ENCODE measurements around the gene MAPK10. TPM values are rescaled to one million over a fixed set of nuclear protein-coding genes. Genes with fewer than 3 reads are reported as not detected.

Gene MAPK10
- total RNA-seq, 1 experiment from 2014 or later: 3.6 TPM

- Mint-ChIP-seq H3K4me1 (ENCODE audit: low read depth, unreplicated experiment) (no peaks in the 10 kb centered on the region), H3K9me3 (ENCODE audit: low read depth, unreplicated experiment) (peaks cover 3% of the 10 kb centered on the region), H3K36me3 (ENCODE audit: insufficient read depth, unreplicated experiment) (no peaks in the 10 kb centered on the region), H3K27ac (ENCODE audit: unreplicated experiment) (no peak overlapping the region), H3K27me3 (ENCODE audit: unreplicated experiment) (no peaks in the 10 kb centered on the region), H3K4me3 (ENCODE audit: low read depth, unreplicated experiment) (no peak overlapping the region)
- no TSS peak for BruUV-seq (replicated peaks)
- intact Hi-C loops (cut with micrococcal nuclease; ENCODE audit: unreplicated experiment): no loop called here
- no peak for TF ChIP-seq CTCF (IDR thresholded peaks at IDR 0.05; ENCODE audit: unreplicated experiment)
- DNase-seq: no peak
- CTCF ChIA-PET: no interaction called here
Observed at GRCh38 chr4:86376850-86377249, 17.0 kb upstream of the MAPK10 start.

- CTCF ChIA-PET: no interaction called here
- Mint-ChIP-seq H3K4me1 (ENCODE audit: low read depth, unreplicated experiment) (no peaks in the 10 kb centered on the region), H3K9me3 (ENCODE audit: low read depth, unreplicated experiment) (peaks cover 3% of the 10 kb centered on the region), H3K27ac (ENCODE audit: unreplicated experiment) (no peak overlapping the region), H3K4me3 (ENCODE audit: low read depth, unreplicated experiment) (no peak overlapping the region), H3K36me3 (ENCODE audit: insufficient read depth, unreplicated experiment) (no peaks in the 10 kb centered on the region), H3K27me3 (ENCODE audit: unreplicated experiment) (no peaks in the 10 kb centered on the region)
- DNase-seq: no peak
- intact Hi-C loops (cut with micrococcal nuclease; ENCODE audit: unreplicated experiment): no loop called here
- no TSS peak for BruUV-seq (replicated peaks)
- TF ChIP-seq CTCF (IDR thresholded peaks at IDR 0.05; ENCODE audit: unreplicated experiment): no peak
Observed at GRCh38 chr4:86368433-86368832, 8.6 kb upstream of the MAPK10 start.

GRCh38 chr4:86367577-86367976 is 7.7 kb upstream of the MAPK10 start:
- H3K9me3 Mint-ChIP-seq (ENCODE audit: low read depth, unreplicated experiment): peaks cover 2% of the 10 kb centered on the region
- H3K36me3 Mint-ChIP-seq (ENCODE audit: insufficient read depth, unreplicated experiment): no peaks in the 10 kb centered on the region
- no peak overlapping the region for H3K4me3 Mint-ChIP-seq (ENCODE audit: low read depth, unreplicated experiment)
- DNase-seq: no peak
- no TSS peak for BruUV-seq (replicated peaks)
- H3K27me3 Mint-ChIP-seq (ENCODE audit: unreplicated experiment): no peaks in the 10 kb centered on the region
- no peak for TF ChIP-seq CTCF (IDR thresholded peaks at IDR 0.05; ENCODE audit: unreplicated experiment)
- intact Hi-C loops (cut with micrococcal nuclease; ENCODE audit: unreplicated experiment): no loop called here
- H3K4me1 Mint-ChIP-seq (ENCODE audit: low read depth, unreplicated experiment): no peaks in the 10 kb centered on the region
- no peak overlapping the region for H3K27ac Mint-ChIP-seq (ENCODE audit: unreplicated experiment)
- CTCF ChIA-PET: interaction anchor here (0.5 kb wide), 1 partner anchor 567 kb away, joined by 3 read pairs; the partner anchor contains the start of gene AFF1

GRCh38 chr4:86366920-86367319 is 7.1 kb upstream of the MAPK10 start:
- Mint-ChIP-seq H3K4me3 (ENCODE audit: low read depth, unreplicated experiment) (no peak overlapping the region), H3K27ac (ENCODE audit: unreplicated experiment) (no peak overlapping the region), H3K4me1 (ENCODE audit: low read depth, unreplicated experiment) (no peaks in the 10 kb centered on the region), H3K36me3 (ENCODE audit: insufficient read depth, unreplicated experiment) (no peaks in the 10 kb centered on the region), H3K9me3 (ENCODE audit: low read depth, unreplicated experiment) (no peaks in the 10 kb centered on the region), H3K27me3 (ENCODE audit: unreplicated experiment) (no peaks in the 10 kb centered on the region)
- BruUV-seq (replicated peaks): no TSS peak
- DNase-seq: no peak
- TF ChIP-seq CTCF (IDR thresholded peaks at IDR 0.05; ENCODE audit: unreplicated experiment): no peak
- CTCF ChIA-PET: no interaction called here
- intact Hi-C loops (cut with micrococcal nuclease; ENCODE audit: unreplicated experiment): no loop called here

Data from Calu3 (cell line).